Endothelial cell of umbilical vein (primary cell): ENCODE data around the gene CDK15. TPM values are rescaled to one million over a fixed set of nuclear protein-coding genes. Genes with fewer than 3 reads are reported as not detected.

Experiments used
- BruUV-seq: library from RNA; stranded (reverse); fragments of 400-500 nt; replicated peaks from 2 replicates; lab custom pipeline; 2021; lab: Mats Ljungman, UMichigan
- CTCF ChIA-PET: fragments of 300-600, 350-600 bp; sonication (Branson Sonifier 250); formaldehyde crosslinking; loops from one replicate; lab custom pipeline; 2021; ENCODE audit warnings: antibody characterized with exemption, inconsistent platforms; lab: Charles Lee
- POLR2A ChIA-PET: fragments of 300-600, 350-600 bp; sonication (Branson Sonifier 250); formaldehyde crosslinking; loops from one replicate; lab custom pipeline; 2021; ENCODE audit warnings: antibody characterized with exemption, inconsistent platforms; lab: Charles Lee
- DNase-seq: peaks from one replicate; pipeline ENCODE4 v3.0.0-alpha.2; 2011; ENCODE audit warnings: low read depth, low spot score
- FAIRE-seq: peaks from 2 replicates; lab custom pipeline; 2011; peaks lifted over from hg19 to GRCh38; lab: Jason Lieb, UNC
- H2AFZ ChIP-seq: 2 replicates; pipeline ENCODE4 v1.6.0; 2012; ENCODE audit warnings: low read depth, low read length, control low read depth, inconsistent platforms
- H3K27ac ChIP-seq: 2 replicates; pipeline ENCODE4 v1.5.1; 2011; ENCODE audit warnings: low read depth, mild to moderate bottlenecking, control low read depth, low read length, moderate library complexity; ENCODE audit not compliant: insufficient read depth
- H3K27me3 ChIP-seq, 2 experiments: 2 replicates each; pipeline versions ENCODE4 v1.6.0 to v1.6.1; 2011; ENCODE audit warnings: low read length in 2 of 2, mixed read lengths in 1 of 2; ENCODE audit not compliant: control insufficient read depth in 2 of 2, insufficient read depth in 2 of 2
- H3K36me3 ChIP-seq, 2 experiments: 2 replicates in 1 of 2; 3 replicates in 1 of 2; pipeline ENCODE4 v1.5.1; 2011; ENCODE audit warnings: low read length in 2 of 2, mild to moderate bottlenecking in 1 of 2, moderate library complexity in 1 of 2; ENCODE audit not compliant: control insufficient read depth in 2 of 2, insufficient read depth in 2 of 2; ENCODE audit errors: extremely low read depth in 1 of 2
- H3K4me1 ChIP-seq: 3 replicates; pipeline ENCODE4 v1.5.1; 2011; ENCODE audit warnings: mild to moderate bottlenecking, low read length; ENCODE audit not compliant: control insufficient read depth, insufficient read depth; ENCODE audit errors: extremely low read depth
- H3K4me2 ChIP-seq: 2 replicates; pipeline ENCODE4 v1.6.1; 2011; ENCODE audit warnings: low read length, control low read depth, mixed read lengths; ENCODE audit not compliant: insufficient read depth
- H3K4me3 ChIP-seq, 3 experiments: fragments of 200-600 bp in 1 of 3; sonication (generic), shearing (Covaris generic) in 1 of 3; replicated peaks in 1 of 3; 2 replicates each; pipeline ENCODE4 v1.5.1; 2011 to 2016; ENCODE audit warnings: control low read depth in 3 of 3, low read length in 3 of 3, mild to moderate bottlenecking in 2 of 3, inconsistent platforms in 1 of 3, low read depth in 1 of 3, moderate library complexity in 1 of 3; ENCODE audit not compliant: insufficient read depth in 1 of 3
- H3K79me2 ChIP-seq: 2 replicates; pipeline ENCODE4 v1.6.0; 2012; ENCODE audit warnings: low read length, inconsistent platforms; ENCODE audit not compliant: control insufficient read depth, insufficient read depth
- H3K9ac ChIP-seq: replicated peaks from 2 replicates; pipeline ENCODE3; 2011; ENCODE audit warnings: low read length, control low read depth; ENCODE audit not compliant: insufficient read depth; ENCODE audit errors: extremely low read depth
- H3K9me1 ChIP-seq: replicated peaks from 3 replicates; pipeline ENCODE4 v1.6.0; 2011; ENCODE audit warnings: mild to moderate bottlenecking, low read length; ENCODE audit not compliant: control insufficient read depth, insufficient read depth; ENCODE audit errors: extremely low read depth
- H3K9me3 ChIP-seq: replicated peaks from 2 replicates; pipeline ENCODE4 v1.5.1; 2012; ENCODE audit warnings: low read length, inconsistent platforms; ENCODE audit not compliant: control insufficient read depth, insufficient read depth
- H4K20me1 ChIP-seq: replicated peaks from 2 replicates; pipeline ENCODE3; 2011; ENCODE audit warnings: mild to moderate bottlenecking, low read length; ENCODE audit not compliant: control insufficient read depth, insufficient read depth; ENCODE audit errors: extremely low read depth
- EZH2 ChIP-seq: IDR thresholded peaks from 2 replicates; pipeline ENCODE4 v1.6.1; 2012; ENCODE audit warnings: borderline replicate concordance, low read depth, mild to moderate bottlenecking, moderate library complexity, low read length, inconsistent platforms; ENCODE audit not compliant: severe bottlenecking
- FOS ChIP-seq: IDR thresholded peaks from 2 replicates; pipeline ENCODE4 v1.6.1; 2011; ENCODE audit warnings: mild to moderate bottlenecking, low read length, moderate library complexity, borderline replicate concordance; ENCODE audit not compliant: insufficient read depth
- GATA2 ChIP-seq: IDR thresholded peaks from 2 replicates; pipeline ENCODE4 v1.7.0; 2011; ENCODE audit warnings: low read depth, mild to moderate bottlenecking, moderate library complexity, mixed read lengths, low read length; ENCODE audit not compliant: insufficient read length, insufficient read depth
- JUN ChIP-seq: IDR thresholded peaks from 2 replicates; pipeline ENCODE4 v1.6.1; 2011; ENCODE audit warnings: borderline replicate concordance, low read depth; ENCODE audit not compliant: insufficient read length, insufficient read depth
- MAX ChIP-seq: IDR thresholded peaks from 2 replicates; pipeline ENCODE4 v1.6.1; 2011; ENCODE audit not compliant: insufficient read depth, insufficient read length
- MYC ChIP-seq: IDR thresholded peaks from one replicate; pipeline ENCODE4 v1.6.1; 2011; ENCODE audit warnings: mild to moderate bottlenecking, low read depth, low read length
- POLR2A ChIP-seq: IDR thresholded peaks from 2 replicates; pipeline ENCODE4 v1.6.1; 2012; ENCODE audit warnings: low read depth, mild to moderate bottlenecking, control low read depth, low read length
- POLR2AphosphoS5 ChIP-seq: IDR thresholded peaks from 2 replicates; pipeline ENCODE4 v1.6.1; 2012; ENCODE audit warnings: low read depth, mild to moderate bottlenecking, control low read depth, low read length, moderate library complexity; ENCODE audit not compliant: insufficient read depth
- dilution Hi-C: fragments of 300-500 bp; cut with MboI; formaldehyde crosslinking; loops from one replicate; pipeline ENCODE4 v1.15.0; 2019; ENCODE audit warnings: low sequenced_read_pairs; ENCODE audit not compliant: extremely low pct_ligation_motif_present
- intact Hi-C: fragments of 100-400 bp; cut with micrococcal nuclease; formaldehyde crosslinking; loops from one replicate; pipeline ENCODE4 v1.10.0; 2022
- polyA plus RNA-seq, 4 experiments: library from polyadenylated mRNA; depleted of rRNA in 3 of 4; stranded (reverse) in 3 of 4; unstranded in 1 of 4; fragments of >200 nt; gene quantifications; 2 replicates each; pipeline versions ENCODE4 v1.2.1 to v1.2.3, GENCODE V29; 2011 to 2012; ENCODE audit warnings: missing spikeins in 1 of 4
- total RNA-seq: library from RNA; stranded (reverse); gene quantifications from 2 replicates; pipeline ENCODE4 v1.2.3, GENCODE V29; 2021
- TF ChIP-seq, protein P1 (sequence below), 2 donors: IDR thresholded peaks; 1 replicate in 1 of 2; 2 replicates in 1 of 2; pipeline ENCODE4 v1.5.1; 2011; ENCODE audit warnings: low read length in 2 of 2, mild to moderate bottlenecking in 2 of 2, moderate library complexity in 2 of 2, control low read depth in 1 of 2, inconsistent platforms in 1 of 2, low read depth in 1 of 2; ENCODE audit not compliant: insufficient read depth in 1 of 2; ENCODE audit errors: extremely low read depth in 1 of 2

Gene CDK15
- total and polyA plus RNA-seq, 2 donors (not counting 3 experiments of a cell fraction or from before 2014, with no cell fraction given): not detected

- Histone ChIP-seq H3K36me3 (no peaks in the 10 kb centered on the region), H3K9ac (no peak overlapping the region), H2AFZ (no peak overlapping the region), H3K4me1 (no peaks in the 10 kb centered on the region), H4K20me1 (no peaks in the 10 kb centered on the region), H3K4me3 (no peak overlapping the region), H3K9me3 (no peaks in the 10 kb centered on the region), H3K27me3 (peaks cover 2 to 12% of the 10 kb centered on the region in 2 experiments), H3K79me2 (no peaks in the 10 kb centered on the region), H3K27ac (no peak overlapping the region), H3K9me1 (no peaks in the 10 kb centered on the region), H3K4me2 (no peak overlapping the region)
- dilution Hi-C loops: no loop called here
- no TSS peak for BruUV-seq
- FAIRE-seq (no peak), DNase-seq (no peak)
- POLR2A ChIA-PET: no interaction called here
- CTCF ChIA-PET: no interaction called here
- no peak for TF ChIP-seq MAX
- no peak for TF ChIP-seq GATA2
- no peak for TF ChIP-seq FOS
- TF ChIP-seq, protein P1, sequence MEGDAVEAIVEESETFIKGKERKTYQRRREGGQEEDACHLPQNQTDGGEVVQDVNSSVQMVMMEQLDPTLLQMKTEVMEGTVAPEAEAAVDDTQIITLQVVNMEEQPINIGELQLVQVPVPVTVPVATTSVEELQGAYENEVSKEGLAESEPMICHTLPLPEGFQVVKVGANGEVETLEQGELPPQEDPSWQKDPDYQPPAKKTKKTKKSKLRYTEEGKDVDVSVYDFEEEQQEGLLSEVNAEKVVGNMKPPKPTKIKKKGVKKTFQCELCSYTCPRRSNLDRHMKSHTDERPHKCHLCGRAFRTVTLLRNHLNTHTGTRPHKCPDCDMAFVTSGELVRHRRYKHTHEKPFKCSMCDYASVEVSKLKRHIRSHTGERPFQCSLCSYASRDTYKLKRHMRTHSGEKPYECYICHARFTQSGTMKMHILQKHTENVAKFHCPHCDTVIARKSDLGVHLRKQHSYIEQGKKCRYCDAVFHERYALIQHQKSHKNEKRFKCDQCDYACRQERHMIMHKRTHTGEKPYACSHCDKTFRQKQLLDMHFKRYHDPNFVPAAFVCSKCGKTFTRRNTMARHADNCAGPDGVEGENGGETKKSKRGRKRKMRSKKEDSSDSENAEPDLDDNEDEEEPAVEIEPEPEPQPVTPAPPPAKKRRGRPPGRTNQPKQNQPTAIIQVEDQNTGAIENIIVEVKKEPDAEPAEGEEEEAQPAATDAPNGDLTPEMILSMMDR (IDR thresholded peaks at IDR 0.05; ENCODE audit: extremely low read depth in 1 of 2, insufficient read depth in 1 of 2, low read depth in 1 of 2, low read length in 2 of 2): no peak
- TF ChIP-seq EZH2: no peak
- no peak for TF ChIP-seq POLR2AphosphoS5
- TF ChIP-seq MYC: no peak
- TF ChIP-seq JUN: no peak
- no peak for TF ChIP-seq POLR2A
- intact Hi-C loops: no loop called here
Measured at GRCh38 chr2:201904538-201905420, 98.4 kb downstream of the CDK15 start.
